Measurements from ENCODE around the gene PBX3.

PBX3 gene

DNA sequence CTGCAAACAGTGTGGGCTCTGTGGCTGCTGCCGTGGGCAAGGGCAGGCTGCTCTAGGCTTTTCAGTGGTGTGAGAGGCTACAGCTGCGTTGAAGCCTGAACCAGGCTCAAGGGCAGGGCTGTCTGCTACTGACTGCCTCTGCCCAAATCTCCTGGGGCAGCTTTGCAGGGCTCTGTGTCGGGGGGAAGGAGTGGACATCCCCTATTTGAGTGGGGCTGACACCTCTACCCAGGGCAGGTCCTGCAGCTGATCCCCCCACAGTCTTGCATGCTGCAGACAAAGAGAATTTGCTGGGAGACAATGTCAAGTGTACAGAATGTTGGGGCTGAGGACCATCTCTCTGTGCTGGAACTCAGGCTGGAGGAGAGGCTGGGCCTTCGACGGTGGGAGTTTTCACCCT, 240.2 kb downstream of the PBX3 start:
- no peak for DNase-seq (ENCODE audit: low read depth)
- no peak overlapping the region for H3K4me3 ChIP-seq (ENCODE audit: low read depth, low read length)
- TF ChIP-seq, protein P1, sequence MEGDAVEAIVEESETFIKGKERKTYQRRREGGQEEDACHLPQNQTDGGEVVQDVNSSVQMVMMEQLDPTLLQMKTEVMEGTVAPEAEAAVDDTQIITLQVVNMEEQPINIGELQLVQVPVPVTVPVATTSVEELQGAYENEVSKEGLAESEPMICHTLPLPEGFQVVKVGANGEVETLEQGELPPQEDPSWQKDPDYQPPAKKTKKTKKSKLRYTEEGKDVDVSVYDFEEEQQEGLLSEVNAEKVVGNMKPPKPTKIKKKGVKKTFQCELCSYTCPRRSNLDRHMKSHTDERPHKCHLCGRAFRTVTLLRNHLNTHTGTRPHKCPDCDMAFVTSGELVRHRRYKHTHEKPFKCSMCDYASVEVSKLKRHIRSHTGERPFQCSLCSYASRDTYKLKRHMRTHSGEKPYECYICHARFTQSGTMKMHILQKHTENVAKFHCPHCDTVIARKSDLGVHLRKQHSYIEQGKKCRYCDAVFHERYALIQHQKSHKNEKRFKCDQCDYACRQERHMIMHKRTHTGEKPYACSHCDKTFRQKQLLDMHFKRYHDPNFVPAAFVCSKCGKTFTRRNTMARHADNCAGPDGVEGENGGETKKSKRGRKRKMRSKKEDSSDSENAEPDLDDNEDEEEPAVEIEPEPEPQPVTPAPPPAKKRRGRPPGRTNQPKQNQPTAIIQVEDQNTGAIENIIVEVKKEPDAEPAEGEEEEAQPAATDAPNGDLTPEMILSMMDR (IDR thresholded peaks at IDR 0.05; ENCODE audit: low read depth, low read length, missing control alignments) = no peak

DNA sequence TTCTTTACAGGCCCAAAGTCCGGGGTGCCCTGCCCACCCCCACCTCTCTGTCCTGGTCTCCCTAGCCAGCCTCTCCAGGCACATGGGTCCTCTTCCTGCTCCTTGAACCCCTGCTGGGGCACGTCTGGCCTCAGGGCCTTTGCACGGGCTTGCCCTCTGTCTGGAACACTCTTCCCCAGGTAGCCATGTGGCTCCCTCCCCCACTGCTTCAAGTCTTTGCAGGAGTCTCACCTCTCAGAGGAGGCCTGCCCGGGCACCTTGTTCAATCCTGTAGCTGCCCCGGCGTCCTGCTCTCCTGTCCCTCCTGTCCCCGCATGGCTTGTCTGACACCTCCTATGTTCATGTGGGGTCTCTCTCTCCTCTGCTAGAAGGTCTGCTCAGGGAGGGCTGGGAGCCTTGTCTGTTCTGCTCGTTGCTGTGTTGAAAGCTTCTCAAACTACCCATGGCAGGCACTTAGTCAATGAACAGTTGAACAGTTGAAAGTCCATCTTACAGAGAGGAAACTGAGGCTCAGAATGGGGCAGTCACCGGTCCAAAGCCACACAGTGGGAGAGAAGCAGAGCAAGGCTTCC, 241.4 kb downstream of the PBX3 start:
- H3K4me3 ChIP-seq (ENCODE audit: low read depth, low read length) = no peak overlapping the region
- TF ChIP-seq, protein P1 (IDR thresholded peaks at IDR 0.05; ENCODE audit: low read depth, low read length, missing control alignments) = no peak
- no peak for DNase-seq (ENCODE audit: low read depth)

DNA sequence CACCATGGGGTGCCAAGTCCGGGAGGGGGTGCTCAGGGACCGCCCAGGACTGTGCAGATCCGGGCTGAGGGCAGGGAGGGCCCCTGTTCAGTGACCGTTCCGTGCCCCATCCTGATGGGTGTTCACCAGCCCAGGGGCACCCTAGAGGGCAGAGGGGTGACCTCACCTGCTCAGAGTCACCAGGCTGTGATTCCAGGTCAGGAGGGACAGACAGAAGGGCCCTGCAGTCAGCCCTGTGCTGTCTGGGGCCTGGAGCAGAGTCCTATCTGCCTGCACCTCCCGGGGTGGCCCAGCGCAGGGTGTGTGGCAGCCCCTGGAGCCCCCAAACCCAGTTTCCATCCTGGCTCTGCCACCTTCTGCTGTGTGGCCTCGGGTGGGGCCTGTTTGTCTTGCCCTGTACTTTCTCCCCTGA, 241.9 kb downstream of the PBX3 start:
- no peak overlapping the region for H3K4me3 ChIP-seq (ENCODE audit: low read depth, low read length)
- DNase-seq (ENCODE audit: low read depth) = no peak
- TF ChIP-seq, protein P1 (IDR thresholded peaks at IDR 0.05; ENCODE audit: low read depth, low read length, missing control alignments) = no peak

DNA sequence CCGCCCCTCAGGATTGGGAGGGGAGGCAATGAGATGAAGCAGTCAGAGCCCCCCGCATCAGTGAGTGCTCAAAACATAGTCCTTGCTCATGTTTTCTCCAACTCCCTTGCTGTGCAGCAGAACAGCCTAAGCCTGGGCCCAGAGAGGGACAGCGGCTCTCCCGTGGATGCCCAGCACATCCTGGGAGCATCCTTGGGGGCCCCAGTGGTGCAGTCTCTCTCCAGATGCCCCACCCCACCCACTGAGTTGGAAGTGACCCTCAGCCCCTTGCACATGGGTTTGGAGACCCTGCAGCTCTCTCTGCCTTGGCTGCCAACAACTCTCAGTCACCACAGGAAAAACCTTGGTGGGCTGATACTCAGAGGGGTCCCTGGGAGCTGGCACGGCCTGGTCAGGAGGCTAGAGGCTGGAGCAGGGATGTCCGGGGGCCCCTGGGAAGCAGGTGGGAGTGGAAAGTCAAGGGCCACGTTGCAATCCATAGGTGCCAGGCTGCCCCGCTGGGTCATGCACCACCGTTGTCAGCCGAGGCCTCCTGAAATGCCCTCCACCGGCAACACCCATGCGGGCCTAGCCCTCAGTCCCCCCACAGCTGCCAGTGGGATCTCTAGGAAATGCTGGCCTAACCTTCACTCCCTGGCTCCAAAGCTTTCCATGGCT, 242.5 kb downstream of the PBX3 start:
- no peak for DNase-seq (ENCODE audit: low read depth)
- H3K4me3 ChIP-seq (ENCODE audit: low read depth, low read length) = no peak overlapping the region
- TF ChIP-seq, protein P1 (IDR thresholded peaks at IDR 0.05; ENCODE audit: low read depth, low read length, missing control alignments) = no peak

DNA sequence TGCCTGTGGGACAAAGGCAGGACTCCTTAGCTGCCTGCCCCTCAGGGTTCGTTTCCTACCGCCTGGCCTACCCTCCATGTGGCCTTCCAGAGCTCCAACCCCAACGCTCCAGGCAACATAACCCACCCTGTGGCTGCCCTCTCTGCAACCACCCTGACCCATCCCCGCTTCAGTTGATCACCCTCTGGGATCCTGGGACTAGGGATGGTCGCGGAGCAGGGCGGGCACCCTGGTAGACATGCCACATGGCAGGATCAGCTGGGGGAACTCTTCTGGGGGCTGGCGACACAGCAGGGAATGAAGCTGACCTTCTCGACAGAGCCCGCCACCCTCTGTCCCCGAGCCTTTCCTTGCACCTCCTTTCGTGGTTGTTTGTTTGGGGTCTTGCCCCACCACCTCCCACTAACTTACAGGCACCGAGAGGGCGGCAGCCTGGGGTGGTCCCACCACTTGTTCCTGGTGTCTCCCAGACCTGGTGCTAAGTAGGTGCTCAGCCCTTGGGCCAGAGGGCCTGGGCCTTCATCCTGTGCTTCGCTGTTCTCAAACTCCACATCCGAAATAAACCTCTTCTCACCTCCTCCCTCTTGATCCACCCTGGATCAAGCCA, 243.1 kb downstream of the PBX3 start:
- TF ChIP-seq, protein P1 (IDR thresholded peaks at IDR 0.05; ENCODE audit: low read depth, low read length, missing control alignments) = no peak
- H3K4me3 ChIP-seq (ENCODE audit: low read depth, low read length) = no peak overlapping the region
- DNase-seq (ENCODE audit: low read depth) = no peak

DNA sequence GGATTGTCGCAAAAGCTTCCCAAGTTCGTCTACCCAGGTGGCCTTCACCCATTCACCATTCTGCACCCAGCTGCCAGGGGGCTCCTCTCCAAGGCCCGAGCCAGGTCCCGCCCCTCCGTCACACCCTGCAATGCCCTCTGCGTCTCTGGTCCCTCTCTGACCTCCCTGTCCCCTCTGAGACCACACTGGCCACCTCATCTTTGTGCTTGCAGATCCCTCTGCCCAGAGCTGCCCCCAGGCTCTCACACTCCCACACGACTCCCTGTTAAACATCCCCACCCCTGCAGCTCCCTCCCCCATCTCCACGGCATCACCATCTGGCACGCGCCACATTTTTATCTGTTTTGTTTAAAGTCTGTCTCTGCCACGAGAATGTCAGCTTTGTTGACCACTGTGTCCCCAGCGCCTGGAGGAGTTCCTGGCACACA, 243.6 kb downstream of the PBX3 start:
- TF ChIP-seq, protein P1 (IDR thresholded peaks at IDR 0.05; ENCODE audit: low read depth, low read length, missing control alignments) = no peak

More for the DNA sequence above, 243.6 kb downstream of the PBX3 start:
- H3K4me3 ChIP-seq (ENCODE audit: low read depth, low read length) = no peak overlapping the region
- DNase-seq (ENCODE audit: low read depth) = no peak

Measured in GM12864 (cell line).